Caki2 (cell line): Measurements from ENCODE around the gene VAV3. TPM values are rescaled to one million over a fixed set of nuclear protein-coding genes. Genes with fewer than 3 reads are reported as not detected.

Experiments
- DNase-seq: peaks from one replicate; pipeline ENCODE4 v3.0.0-alpha.2; 2015; ENCODE audit warnings: low read depth
- in situ Hi-C: cut with HindIII; loops from 2 replicates; pipeline ENCODE4 v1.10.0; 2016; ENCODE audit warnings: low sequenced_read_pairs, low pct_unique_long_range_greater_than_20kb, mixed read lengths
- total RNA-seq: library from RNA; depleted of rRNA; stranded (reverse); fragments of >200 nt; shearing (Covaris generic); gene quantifications from 2 replicates; pipeline ENCODE4 v1.2.3, GENCODE V29; 2014; ENCODE audit warnings: low replicate concordance

The VAV3 gene
- total RNA-seq, 1 experiment from 2014 or later = 21.4 TPM

DNA sequence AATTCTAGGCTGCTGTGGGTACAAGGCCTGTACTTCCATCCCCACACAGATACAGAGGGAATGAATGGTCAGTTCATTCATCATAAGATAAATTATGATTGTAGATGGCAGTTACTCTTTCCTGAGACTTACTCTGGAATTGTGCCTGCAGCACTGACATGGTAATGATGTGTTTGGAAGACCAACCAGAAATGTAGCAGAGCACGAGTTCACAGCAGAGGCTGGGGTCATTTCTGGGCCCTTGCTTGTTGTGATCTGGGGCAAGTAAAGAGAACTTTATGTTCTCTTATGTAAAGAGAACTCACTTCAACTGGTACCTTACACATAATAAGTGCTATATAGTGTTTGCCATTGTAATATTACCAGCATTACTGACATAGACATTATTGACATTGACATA lies 412.2 kb downstream of the VAV3 start:
- no peak for DNase-seq
- in situ Hi-C loops = no loop called here

GRCh38 chr1:107551456-107551855 lies 413.5 kb downstream of the VAV3 start:
- in situ Hi-C loops = no loop called here
- no peak for DNase-seq

- no peak for DNase-seq
- in situ Hi-C loops = no loop called here
These were observed 414.6 kb downstream of the VAV3 start for GRCh38 chr1:107550358-107550757.

GRCh38 chr1:107549152-107549810 lies 415.7 kb downstream of the VAV3 start:
- in situ Hi-C loops = no loop called here
- no peak for DNase-seq

GRCh38 chr1:107548276-107548675 lies 416.7 kb downstream of the VAV3 start:
- DNase-seq = no peak
- in situ Hi-C loops = no loop called here

DNA sequence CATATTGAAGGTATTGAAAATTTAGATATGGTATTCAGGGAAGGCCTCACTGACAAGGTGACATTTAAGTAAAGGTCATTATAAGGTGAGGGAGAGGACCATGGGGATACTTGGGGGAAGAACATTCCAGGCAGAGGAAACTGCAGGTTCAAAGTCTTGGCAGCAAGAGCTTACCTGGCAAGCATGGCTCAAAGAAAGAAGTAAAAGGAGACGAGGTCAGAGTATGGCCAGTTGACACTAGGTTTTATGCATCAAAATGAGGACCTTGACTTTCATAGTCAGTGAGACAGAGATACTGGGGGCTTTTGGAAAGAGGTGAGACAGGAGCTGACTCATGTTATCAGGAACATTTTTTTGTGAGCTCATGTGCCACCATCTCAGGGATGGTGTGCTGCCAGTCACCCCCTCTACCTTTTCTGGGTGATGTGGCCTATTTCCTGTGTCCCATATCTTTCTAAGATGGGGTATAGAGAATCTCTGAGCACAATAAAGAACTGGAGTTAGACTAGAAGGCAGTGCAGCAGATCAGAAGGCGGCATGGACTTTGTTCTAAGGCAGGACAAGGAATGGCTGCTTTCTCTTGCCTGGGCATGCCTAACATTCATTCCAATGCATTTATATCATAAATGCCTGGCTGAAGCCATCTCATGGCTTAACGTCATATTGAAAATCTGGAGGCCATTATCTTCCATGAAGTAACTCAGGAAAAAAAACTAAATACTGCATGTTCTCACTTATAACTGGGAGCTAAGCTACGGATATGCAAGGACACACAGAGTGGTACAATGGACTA lies 417.4 kb downstream of the VAV3 start:
- in situ Hi-C loops = no loop called here

GRCh38 chr1:107546576-107546975 lies 418.4 kb downstream of the VAV3 start:
- in situ Hi-C loops = no loop called here
- no peak for DNase-seq

More for the DNA sequence above, 417.4 kb downstream of the VAV3 start:
- DNase-seq = no peak

DNA sequence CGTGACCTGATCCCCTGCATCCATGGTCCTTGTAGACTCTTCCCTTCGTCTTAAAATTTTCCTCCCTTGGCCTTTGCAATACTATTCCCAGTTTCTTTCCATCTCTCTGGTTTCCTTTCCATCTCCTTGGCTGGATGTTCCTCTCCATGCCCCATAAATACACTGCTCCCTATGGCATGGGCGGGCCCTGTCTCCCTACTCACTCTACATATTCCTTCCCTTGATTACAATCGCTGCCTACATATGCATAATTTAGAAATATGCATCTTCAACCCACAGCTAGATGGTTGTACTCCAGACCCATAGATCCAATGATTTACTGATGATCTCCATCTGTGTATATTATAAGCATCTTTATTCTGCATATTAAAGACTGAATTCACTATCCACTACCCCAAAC lies 419.1 kb downstream of the VAV3 start:
- in situ Hi-C loops = no loop called here

DNA sequence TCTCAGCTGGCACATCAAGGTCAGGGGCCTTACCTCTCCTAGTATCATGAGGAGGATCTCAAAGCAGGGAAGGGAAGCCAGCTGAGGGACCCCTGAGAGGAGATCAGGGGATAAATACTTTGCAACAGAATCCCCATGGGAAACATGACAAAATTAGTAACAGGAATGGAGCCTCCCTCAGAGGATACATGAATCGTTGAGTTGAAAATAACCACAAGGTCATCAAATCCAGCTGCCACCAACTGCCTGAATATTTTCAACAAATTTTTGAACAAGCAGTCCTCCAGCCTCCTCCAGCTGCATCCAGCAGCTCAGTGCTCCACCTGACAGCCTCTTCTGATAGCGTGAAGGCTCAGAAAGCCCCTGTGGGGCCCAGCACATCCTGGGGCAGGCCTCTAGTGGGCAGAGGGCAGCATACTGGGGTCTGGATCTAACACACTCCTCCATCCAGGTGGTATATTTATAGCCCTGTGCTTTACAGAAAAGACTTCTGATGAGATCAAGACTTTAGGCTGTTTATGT lies 419.9 kb downstream of the VAV3 start:
- DNase-seq = no peak
- in situ Hi-C loops = no loop called here

More for the DNA sequence above, 419.1 kb downstream of the VAV3 start:
- no peak for DNase-seq

DNA sequence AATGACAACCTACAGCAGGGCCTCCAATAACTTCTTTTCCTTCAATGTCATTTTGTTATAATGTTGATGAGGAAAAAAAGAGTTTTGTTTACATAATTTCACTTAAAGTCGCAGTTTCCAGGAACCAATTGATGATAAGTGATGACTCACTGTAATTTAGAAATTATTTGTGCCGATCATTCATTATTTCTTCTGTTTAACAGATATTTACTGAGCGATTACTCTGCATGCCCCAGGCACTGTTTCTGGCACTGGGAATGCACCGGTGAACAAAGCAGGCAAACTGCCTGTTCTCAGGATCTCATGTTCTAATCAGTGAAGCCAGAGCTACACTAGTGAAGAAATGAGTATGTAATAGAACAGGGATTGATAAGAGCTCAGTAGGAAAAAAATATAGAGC lies 420.7 kb downstream of the VAV3 start:
- in situ Hi-C loops = no loop called here
- DNase-seq = no peak

GRCh38 chr1:107541412-107541811 lies 423.6 kb downstream of the VAV3 start:
- no peak for DNase-seq
- in situ Hi-C loops = no loop called here

DNA sequence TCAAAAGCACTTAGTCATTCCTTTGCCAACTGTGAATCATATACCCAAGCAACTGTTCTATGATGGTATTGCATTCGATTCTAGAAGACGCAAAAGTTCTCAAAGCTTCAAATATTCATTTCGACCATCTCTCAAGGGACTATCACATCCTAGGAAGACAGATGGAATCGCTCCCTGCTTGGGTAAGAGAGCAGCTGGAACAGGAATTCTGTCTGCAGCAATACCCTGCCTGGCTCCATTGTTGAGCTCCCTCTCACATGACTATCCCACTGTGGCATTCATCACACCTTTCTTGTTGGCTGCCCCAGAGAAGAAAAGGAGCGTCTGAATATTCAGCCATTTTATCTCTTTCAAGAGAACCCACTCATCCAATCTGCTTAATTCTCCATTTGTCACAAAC lies 426.5 kb downstream of the VAV3 start:
- DNase-seq = no peak
- in situ Hi-C loops = no loop called here

DNA sequence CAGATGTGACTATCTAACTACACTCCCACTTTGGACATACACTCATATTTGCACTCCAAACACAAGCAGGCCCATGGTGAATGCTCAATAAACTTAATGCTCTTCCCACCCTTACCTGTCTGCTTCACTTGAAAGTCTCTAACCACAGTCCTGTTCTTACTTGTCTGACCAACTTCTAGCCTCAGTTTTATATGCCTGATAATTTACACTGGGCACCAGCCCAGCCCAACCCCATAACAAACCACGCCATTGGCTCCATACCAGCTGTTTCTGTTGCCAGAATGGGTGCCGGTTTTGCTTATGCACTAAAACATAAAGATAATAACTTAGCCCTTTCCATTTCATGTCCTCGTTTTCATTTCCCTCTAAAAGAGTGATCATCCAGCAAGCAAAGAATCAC lies 428.7 kb downstream of the VAV3 start:
- in situ Hi-C loops = no loop called here
- DNase-seq = no peak

DNA sequence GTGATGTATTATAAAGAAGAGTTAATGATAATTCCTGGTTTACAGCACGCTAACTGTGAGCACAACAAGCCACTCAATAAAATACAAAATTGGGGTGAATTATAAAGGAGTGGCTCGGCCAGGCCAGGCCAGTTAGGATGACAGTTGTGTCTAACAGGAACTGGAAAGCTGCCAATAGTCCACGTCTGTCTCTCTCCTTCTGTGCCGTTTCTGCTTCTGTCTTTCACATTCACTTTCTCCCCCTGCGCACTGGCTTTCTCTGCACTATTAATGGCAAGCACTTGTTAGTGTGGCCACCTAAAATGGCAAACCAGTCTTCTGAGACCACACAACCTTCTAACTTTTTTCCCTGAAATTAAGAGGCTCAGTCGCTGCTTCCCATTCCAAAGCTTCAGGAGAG lies 429.9 kb downstream of the VAV3 start:
- in situ Hi-C loops = no loop called here

DNA sequence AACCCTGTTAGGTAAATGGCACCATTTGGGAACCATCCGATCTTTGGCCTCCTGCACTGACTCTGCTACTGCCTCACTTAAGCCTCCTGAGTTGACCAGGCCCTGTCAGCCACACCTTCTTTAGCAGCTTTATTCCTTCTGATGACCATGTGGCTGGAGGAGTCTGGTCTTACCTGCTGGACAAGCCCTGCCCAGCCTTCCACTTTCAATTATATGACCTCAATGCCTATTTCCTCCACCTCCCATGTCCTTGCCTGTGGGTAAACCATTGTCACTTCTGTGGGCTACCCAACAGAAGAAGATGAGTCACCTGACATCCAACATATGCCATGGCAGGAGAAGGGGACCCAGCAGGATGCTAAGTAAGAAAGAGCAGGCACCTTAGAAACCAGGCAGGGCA lies 430.3 kb downstream of the VAV3 start:
- in situ Hi-C loops = no loop called here
- no peak for DNase-seq

More for the DNA sequence above, 429.9 kb downstream of the VAV3 start:
- no peak for DNase-seq

DNA sequence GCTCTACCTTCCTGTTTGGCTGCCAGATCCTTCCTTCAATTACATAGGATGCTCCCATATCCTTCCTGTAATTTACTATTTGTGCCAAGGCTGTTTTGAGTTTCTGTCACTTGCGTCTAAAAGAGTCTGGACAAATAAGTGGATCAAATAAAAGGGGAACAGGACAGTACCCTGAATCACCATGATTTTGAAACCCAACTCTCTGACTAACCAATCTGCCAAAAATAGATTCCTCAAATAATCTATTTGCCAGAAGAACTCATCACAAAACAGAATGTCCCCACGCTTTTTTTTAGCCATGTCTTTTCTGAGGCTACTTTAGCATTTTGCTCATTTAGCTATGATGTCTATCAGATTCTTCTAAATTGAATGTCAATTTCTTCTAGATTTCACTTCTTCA lies 431.5 kb downstream of the VAV3 start:
- no peak for DNase-seq
- in situ Hi-C loops = no loop called here

DNA sequence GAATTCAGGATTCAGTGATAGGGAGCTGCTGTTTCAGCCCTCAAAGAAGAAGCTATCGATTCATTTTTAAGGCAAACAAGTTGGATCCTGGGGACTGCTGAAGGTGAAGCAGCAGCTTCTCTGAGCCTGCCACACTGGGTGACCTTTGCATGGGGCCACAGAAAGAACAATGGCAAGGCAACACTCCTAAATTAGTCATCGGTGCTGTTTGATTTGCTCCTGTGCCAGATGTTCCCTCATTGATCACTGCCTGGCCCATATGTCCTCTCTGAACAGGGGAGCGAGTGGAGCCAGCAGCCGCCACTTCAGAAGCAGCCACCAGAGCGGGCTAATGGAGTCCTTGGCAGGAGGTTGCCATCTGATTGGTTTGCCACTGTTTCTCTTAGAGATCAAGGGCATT lies 432.7 kb downstream of the VAV3 start:
- DNase-seq = no peak
- in situ Hi-C loops = no loop called here

DNA sequence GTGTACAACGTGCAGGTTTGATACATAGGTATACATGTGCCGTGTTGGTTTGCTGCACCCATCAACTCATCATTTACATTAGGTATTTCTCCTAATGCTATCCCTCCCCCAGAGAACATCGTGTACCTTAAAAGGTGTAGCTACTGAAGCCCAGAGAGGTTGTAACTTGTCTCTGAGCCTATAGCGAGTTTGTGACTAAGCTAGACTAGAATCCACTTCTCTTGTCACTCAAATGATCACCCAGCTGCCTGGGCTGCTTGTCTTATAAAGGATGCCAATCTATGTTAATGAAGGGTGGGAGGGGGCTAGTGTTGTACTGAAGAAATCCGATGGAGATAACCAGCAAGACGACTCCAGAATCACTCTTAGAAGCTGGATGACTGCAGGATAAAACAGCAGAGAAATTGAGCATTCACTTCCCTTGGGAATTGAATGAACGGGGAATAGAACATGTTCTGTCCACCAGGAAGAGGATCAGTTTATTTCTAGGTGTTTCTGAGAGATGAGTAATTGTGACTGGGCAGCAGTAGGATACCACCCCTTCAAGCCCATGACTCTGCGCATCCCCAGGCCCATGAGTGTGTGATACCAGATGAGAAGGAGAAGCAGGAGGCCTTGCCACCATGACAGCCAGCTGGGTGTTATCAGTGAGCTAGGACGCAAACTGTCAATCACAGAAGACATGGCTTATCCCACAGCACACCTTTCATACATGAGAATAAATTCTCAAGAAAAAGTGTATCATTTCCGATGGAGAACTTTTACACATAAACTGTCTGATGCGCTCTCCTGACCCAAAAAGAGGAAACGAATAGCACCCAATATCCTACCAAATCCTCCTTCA lies 433.7 kb downstream of the VAV3 start:
- in situ Hi-C loops = no loop called here
- DNase-seq = no peak

DNA sequence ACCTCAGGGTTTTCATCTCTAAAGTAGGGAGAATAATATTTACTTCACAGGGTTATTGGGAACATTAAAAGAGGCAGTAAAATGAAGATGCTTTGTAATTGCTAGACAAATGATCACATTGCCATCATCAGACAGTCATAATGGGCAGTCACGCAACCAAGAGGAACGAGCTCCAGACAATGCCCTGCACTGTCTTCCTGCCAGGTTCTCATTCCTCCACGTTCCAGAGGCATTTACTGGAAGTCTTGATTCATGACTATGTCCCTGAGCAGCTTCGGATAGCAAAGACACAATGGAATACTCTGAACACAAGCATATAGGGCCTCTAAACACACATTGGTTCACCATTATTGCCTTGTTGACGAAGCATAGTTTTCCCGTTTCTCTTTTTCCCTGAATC lies 434.4 kb downstream of the VAV3 start:
- DNase-seq = no peak
- in situ Hi-C loops = no loop called here
